ENCODE results near the gene CLEC2A. TPM values are rescaled to one million over a fixed set of nuclear protein-coding genes. Genes with fewer than 3 reads are reported as not detected.
"Not testable (repeated sequence)": the region's sequence is repeated elsewhere in the genome, so short reads cannot be mapped to it uniquely, and the experiment has no call there.

CLEC2A gene
- polyA plus RNA-seq, 3 donors: not detected

GRCh38 chr12:9899209-9899608 lies 33.0 kb downstream of the CLEC2A start:
- no peak for DNase-seq (ENCODE audit: extremely low read depth in 1 of 11, low read depth in 9 of 11, low spot score in 4 of 11)

DNA sequence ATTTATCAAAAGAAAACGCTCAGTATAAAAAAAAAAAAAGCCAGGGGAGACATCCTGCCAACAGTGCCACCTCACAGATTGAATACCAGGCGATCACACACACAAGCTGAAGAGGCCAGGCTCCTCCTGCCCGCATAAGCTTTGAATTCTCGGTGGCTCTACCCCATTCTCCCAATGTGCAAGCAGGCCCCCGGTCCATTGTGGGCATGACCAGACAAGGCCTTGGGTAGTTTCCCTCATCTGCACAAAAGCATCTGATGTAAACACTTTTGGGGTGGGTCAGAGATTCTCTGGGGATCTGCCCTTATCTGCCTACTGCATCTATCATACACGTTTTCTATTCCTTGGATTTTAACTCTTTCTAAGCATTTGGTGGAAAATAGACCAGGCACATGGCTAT lies 34.6 kb downstream of the CLEC2A start:
- DNase-seq (ENCODE audit: extremely low read depth in 1 of 11, low read depth in 9 of 11, low spot score in 4 of 11): no peak

DNA sequence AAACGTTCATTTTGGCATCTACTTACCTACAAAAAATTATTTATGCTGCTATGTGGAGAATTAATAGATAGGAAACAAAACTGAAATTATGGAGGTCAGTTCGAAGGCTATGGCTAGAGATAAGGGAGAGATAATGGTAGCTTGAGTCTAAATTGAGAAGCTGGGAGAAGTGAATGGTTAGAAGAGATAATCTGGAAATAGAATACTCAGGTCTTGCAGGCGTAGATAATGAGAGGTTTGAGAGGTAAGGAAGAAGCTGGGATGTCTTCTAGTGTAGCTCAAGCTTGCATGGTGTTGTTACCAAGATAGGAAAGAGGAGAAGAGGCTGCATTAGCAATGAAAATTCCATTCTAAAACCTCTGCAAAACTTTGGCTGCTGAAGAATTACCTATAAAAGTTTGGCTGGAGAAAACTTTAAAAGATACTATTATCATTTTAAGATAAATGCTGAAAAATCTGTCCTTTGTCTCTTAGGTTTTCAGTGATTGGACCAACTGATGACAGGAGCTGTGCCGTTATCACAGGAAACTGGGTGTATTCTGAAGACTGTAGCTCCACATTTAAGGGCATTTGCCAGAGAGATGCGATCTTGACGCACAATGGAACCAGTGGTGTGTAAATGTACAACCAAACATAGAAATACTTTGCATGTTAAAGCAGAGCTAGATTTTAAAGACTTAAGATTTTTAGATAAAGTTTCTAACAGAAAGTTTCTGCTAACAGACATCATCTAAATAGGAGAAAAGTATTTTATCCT lies 36.8 kb downstream of the CLEC2A start:
- DNase-seq (ENCODE audit: extremely low read depth in 1 of 11, low read depth in 9 of 11, low spot score in 4 of 11): no peak

DNA sequence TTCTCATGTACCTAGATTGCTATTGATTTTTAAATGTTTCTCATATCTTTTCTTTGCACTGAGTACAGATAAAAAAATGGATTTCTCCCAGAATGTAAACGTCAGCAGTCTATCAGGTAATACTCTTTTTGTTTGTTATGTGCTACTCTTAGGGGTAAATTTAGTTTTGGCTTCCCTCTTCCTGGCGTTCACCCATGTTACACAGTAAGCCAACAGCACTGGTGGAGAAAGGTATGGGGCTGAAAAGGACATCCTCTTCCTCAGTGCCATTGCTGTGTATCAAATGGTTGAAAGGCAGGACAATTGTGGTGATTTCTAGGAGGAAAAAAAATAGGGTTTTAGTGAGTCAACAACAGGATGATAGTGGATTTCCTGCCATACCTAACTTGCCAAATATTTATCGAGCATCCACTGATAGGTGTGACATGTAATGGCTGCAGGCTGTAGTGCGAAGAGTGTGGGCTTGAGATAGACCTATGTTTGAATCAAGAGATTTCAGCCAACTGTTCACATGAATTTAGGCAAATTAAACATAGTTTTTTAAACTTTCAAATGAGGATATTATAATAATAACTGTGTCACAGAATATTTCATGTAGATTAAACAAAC lies 43.4 kb downstream of the CLEC2A start:
- DNase-seq (ENCODE audit: extremely low read depth in 1 of 11, low read depth in 9 of 11, low spot score in 4 of 11): no peak

DNA sequence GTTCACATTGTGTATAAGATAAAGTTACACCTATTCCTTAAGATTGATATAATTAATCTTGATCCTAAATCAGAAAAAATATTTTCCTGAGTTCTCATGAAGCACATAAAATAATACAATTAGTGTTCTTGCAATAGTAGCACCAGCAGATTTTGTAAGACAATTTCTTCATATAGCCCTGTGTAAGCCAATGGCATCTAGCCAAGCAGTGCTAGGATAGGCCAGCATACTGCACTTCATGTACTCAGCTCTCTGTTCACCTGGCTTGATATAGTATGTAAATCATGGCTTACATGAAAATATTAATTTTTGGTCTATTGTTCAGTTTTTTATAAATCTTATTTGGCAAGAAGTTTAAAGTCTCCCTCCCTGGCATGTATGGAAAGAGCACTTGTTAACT lies 49.0 kb downstream of the CLEC2A start:
- DNase-seq (ENCODE audit: extremely low read depth in 1 of 11, low read depth in 9 of 11, low spot score in 4 of 11): no peak

GRCh38 chr12:9881988-9882387 lies 50.2 kb downstream of the CLEC2A start:
- DNase-seq (ENCODE audit: extremely low read depth in 1 of 11, low read depth in 9 of 11, low spot score in 4 of 11): no peak

DNA sequence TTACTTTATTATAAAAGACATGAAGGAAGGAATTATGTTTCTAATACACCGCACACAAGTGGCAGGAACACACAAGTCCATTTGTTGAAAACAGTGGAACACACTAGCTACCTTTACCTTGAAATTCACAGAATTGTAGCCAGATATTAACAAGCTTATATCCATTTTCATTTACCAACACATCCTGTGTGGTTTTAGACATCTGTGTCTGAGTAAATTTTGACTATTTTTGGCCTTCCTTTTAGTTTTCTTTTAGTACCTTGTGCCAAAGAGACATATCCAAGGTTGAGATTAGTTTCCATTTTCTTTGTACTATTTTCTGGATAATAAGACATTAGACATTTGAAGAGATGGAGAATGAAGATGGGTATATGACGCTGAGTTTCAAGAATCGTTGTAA lies 50.9 kb downstream of the CLEC2A start, which contains the start of gene KLRF2:
TSS of gene KLRF2 (plus strand) at position 244 of the 400 bp plus-strand sequence. CDS start at position 351, 107 bp downstream.
- DNase-seq (ENCODE audit: extremely low read depth in 1 of 11, low read depth in 9 of 11, low spot score in 4 of 11): no peak

DNA sequence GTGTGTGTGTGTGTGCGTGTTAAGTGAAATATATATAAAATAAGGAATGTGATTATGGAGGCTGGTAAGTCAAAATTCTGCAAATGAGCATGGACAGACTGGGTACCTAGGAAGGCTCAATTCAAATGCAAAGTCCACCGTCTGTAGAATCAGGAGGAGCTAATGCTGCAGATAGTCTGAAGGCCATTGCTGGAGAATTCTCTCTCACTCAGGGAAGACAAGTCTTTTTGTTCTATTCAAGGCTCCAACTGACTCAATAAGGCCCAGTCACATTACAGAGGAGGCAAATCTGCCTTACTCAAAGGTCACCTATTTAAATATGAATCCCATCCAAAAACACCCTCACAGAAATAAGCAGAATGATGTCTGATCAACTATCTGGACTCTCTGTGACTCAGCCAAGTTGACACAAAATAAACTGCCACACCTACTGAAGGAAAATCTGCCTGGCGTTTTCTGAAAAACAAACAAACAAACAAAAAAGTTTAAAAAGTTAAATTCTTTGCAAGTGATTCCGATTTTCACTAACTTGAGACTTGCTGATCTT lies 51.6 kb downstream of the CLEC2A start:
- no peak for DNase-seq (ENCODE audit: extremely low read depth in 1 of 11, low read depth in 9 of 11, low spot score in 4 of 11)

DNA sequence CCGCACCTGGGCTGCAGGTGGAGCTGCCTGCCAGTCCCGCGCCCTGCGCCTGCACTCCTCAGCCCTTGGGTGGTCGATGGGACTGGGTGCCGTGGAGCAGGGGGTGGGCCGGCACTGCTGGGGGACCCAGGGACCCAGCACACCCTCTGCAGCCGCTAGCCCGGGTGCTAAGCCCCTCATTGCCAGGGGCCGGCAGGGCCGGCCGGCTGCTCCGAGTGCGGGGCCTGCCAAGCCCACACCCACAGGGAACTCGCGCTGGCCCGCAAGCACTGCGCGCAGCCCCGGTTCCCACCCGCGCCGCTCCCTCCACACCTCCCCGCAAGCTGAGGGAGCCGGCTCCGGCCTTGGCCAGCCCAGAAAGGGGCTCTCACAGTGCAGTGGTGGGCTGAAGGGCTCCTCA lies 56.0 kb downstream of the CLEC2A start:
- DNase-seq (ENCODE audit: extremely low read depth in 1 of 11, low read depth in 9 of 11, low spot score in 4 of 11): not testable (repeated sequence)

DNA sequence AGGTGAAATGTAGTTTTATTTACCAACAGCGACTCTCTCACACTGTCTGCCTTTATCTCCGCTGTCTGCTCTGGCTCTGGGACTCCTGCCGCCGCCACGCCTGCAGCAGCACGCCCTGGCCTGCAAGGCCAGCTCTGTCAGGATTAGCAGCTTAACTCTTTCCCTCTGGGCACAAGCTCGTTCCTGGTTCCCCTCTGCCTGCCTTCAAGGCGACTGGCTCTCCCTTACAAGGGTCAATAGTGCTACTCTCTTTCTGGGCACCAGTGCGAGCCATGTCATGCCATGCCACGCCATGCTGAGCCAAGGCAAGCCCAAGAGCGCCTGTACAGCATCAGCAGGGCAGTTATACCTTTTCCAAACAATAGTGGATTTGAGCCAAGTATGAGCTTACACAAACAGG lies 59.4 kb downstream of the CLEC2A start:
- no peak for DNase-seq (ENCODE audit: extremely low read depth in 1 of 11, low read depth in 9 of 11, low spot score in 4 of 11)

GRCh38 chr12:9872162-9872561 lies 60.0 kb downstream of the CLEC2A start:
- DNase-seq (ENCODE audit: extremely low read depth in 1 of 11, low read depth in 9 of 11, low spot score in 4 of 11): no peak

DNA sequence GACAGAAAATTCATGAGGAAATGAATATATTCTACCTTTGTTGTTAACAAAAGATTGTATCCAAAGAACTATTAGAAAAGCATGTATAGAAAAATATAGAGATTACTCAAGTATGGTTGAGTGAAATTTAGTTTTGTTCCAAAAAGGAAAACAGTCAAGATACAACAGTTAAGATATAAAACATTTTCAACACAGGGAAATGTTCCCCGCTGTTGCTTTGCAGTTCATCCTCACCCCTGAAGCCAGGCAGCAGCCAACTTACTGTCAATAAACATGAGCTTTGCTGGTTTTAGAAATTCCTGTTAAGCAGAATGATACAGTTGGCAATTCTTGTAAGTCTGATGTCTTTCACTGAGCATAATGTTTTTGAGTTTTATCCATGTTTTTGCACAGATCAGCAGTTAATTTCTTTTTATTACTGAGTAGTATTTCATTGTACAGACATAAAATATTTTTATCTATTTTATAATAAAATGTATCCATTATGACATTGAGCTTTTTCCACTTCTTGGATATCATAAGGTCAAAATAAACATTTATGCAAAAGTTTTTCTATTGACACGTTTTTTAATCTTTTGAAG lies 61.8 kb downstream of the CLEC2A start:
- no peak for DNase-seq (ENCODE audit: extremely low read depth in 1 of 11, low read depth in 9 of 11, low spot score in 4 of 11)

DNA sequence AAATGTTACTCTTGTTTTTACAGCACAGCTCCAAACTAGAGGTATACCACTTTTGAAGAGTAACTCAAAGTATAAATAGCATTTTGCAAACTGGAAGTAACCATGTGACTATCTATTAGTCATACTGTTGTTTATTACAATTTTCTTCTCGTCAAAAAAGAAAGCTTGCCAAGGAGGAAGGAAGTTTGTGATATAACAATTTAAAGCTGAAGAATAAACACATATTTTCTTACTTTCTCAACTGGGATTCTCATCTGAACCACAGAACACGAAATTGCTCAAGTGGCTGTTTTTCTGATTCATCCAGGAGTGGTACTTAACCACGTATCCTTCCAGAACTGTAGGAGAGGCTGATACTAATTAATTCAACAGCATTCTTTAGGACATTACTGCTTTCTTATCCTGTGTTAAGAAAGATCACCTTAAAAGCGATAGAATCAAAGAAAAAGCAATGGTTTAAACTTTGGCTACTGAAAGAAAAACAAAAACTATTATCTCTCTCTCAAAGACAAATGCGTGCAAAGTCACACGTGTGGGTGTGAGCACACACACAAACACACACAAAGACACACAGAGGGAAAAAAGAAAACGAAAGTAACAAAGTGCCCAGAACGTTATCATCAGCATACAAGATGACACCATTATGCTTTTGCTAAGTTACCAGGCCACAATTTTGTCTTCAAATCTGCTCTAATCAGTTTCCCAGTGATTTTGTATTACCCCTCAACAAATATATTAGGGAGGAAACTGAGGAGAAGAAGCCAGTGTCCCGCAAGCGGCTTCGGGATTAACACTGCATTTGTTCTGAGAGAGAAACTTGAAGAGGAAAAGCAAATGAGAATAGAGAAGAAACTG lies 62.6 kb downstream of the CLEC2A start, which contains the start of gene CLEC2B:
TSS of gene CLEC2B (minus strand) at position 48 of the 855 bp plus-strand sequence.
- peak in 3 of 11 donors; percentile 2 to 3 (median 2) for DNase-seq (ENCODE audit: extremely low read depth in 1 of 11, low read depth in 9 of 11, low spot score in 4 of 11)

DNA sequence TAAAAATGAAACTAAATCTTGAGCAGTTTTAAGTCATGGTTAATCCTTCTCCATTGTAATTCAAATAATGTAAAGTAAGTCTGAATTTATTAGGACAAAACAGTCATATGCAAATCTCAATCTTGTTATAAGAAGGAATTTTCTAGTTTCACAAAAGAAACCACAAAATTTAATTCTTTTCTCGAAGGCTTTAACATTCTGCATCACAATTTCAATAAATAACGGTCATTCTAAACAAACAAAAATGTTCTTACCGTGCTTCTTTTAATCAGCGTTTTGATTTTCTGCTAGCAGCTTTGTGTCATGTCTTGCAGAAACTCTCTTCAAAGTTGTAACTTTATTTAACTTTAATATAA lies 63.2 kb downstream of the CLEC2A start:
- DNase-seq (ENCODE audit: extremely low read depth in 1 of 11, low read depth in 9 of 11, low spot score in 4 of 11): no peak

DNA sequence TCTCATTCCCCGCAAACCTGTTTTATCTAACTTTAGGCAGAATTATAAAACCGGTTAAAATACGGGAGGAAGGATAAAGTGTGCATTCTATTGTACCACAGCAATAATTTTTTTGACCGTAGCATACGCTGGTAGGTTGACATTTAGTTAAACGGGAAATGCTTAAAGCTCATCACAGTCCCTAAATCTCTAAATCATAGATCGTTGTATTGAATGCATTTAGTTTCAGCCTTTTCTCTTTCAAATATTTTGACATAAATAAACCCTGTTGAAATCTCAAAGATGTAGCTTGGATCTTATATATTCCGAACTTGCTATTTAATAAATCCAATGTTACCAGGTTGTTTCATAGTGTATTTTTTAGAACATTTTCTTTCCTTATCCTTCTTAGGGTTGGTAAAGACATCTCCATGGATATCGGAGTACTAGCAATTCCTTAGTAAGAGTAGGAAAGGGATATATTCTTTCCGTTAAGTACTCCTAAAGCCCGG lies 63.8 kb downstream of the CLEC2A start:
- DNase-seq (ENCODE audit: extremely low read depth in 1 of 11, low read depth in 9 of 11, low spot score in 4 of 11): no peak

DNA sequence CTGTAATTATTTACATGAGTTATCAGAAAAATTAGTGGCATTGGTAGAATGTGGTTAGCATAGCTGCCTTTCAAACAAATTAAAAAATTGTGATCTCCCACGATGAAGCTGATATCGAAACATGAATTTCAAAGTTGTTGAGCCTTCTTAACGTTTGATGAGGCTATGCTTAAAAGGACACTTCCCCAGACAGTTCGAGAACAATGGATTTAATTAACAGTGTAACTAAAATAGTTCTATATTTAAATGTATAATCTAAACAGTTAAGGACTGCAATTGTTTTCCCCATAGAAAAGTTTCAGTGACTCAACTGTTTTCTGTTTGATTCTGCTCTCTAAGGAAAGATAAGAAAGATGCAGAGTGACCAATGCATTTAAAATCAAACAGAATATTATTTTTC lies 64.6 kb downstream of the CLEC2A start:
- DNase-seq (ENCODE audit: extremely low read depth in 1 of 11, low read depth in 9 of 11, low spot score in 4 of 11): no peak

- no peak for DNase-seq (ENCODE audit: extremely low read depth in 1 of 11, low read depth in 9 of 11, low spot score in 4 of 11)
Measured at GRCh38 chr12:9866860-9867269, 65.3 kb downstream of the CLEC2A start.

DNA sequence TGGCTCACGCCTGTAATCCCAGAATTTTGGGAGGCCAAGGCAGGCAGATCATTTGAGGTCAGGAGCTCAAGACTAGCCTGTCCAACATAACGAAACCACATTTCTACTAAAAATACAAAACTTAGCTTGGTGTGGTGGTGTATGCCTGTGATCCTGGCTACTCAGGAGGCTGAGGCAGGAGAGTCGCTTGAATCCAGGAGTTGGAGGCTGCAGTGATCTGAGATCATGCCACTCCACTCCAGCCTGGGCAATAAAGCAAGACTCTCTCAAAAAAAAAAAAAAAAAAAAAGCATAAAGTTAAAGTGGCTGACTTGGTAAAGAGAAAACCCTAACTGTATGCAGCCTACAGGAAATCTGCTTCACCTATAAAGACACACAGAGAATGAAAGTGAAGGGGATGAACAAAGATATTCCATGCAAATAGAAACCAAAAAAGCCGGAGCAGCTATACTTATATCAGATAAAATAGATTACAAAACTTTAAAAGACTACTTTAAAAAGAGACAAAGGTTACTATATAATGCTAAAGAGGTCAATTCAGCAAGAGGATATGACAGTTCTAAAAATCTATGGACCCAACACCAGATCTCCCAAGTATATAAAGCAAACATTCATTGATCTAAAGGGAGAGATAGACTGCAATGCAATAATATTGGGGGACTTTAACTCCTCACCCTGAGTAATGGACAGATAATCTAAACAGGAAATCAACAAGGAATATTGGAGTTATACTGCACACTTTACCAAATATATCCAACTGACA lies 67.1 kb downstream of the CLEC2A start:
- DNase-seq (ENCODE audit: extremely low read depth in 1 of 11, low read depth in 9 of 11, low spot score in 4 of 11): no peak
